GM19455 (cell line): Measurements from ENCODE around the gene TEAD3.
"Not testable (repeated sequence)": the region's sequence is repeated elsewhere in the genome, so short reads cannot be mapped to it uniquely, and the experiment has no call there.

Experiments used
- ATAC-seq: cut with Tn5 transposase; IDR thresholded peaks from one replicate; pipeline ENCODE4 v1.9.1; 2021; ENCODE audit not compliant: unreplicated experiment

TEAD3 gene

DNA sequence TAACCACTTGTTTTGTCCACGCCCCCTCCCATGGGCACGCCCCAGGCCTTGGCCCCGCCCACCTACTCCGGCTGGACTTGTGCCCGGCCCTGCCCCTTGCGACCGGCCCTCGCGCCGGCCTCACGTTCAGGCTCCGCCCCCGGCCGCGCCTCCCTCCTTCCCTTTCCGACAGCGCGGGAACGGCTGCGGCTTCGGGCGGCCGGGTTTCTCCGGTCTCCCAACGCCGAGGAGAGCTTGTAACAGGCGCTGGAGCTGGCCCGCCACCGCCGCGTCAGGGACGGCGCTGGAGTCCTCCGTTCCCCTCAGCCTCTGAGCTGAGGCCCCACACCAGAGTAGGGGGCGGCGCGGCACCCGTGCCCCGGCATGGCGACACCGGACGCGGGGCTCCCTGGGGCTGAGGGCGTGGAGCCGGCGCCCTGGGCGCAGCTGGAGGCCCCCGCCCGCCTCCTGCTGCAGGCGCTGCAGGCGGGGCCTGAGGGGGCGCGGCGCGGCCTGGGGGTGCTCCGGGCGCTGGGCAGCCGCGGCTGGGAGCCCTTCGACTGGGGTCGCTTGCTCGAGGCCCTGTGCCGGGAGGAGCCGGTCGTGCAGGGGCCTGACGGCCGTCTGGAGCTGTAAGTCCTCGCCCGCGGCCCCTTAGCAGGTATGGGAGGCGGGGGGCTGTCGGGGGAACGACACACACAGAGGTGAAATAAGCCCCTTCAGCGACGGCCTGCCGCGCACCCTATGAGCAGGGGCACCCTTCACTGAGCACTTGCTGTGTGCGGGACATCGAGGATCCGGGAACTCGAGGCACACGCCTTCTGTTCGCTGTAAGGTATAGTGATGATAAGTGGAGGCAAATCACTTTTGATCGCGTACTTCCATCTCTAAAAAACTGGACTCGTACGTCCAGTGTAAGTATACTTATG lies 44.4 kb downstream of the TEAD3 start, which contains the start of gene FANCE:
Gene FANCE, plus strand, starts transcription at position 156 of the 908 bp plus-strand sequence. Its CDS starts 208 bp downstream, at position 364.
- peak; percentile 90 for ATAC-seq

GRCh38 chr6:35451354-35452182 lies 45.3 kb downstream of the TEAD3 start:
- no peak for ATAC-seq

- ATAC-seq = no peak
Observed at GRCh38 chr6:35449287-35449881, 47.5 kb downstream of the TEAD3 start.

- ATAC-seq = no peak
Observed at GRCh38 chr6:35448191-35448590, 48.7 kb downstream of the TEAD3 start.

DNA sequence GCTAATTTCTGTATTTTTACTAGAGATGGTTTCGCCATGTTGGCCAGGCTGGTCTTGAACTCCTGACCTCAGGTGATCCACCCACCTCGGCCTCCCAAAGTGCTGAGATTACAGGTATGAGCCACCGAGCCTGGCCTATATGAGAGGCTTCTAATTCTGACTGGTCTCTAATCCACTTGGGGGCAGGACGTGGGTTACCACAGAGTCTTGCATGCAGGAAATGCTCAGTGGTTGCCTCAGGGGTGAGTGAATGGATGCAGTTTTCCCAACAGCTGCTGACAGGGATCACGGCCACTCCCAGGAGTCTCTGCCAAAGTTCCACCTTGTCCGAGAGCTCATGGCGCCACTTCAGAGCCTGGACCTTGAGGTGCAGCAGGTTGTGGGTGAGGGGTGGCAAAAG lies 51.2 kb downstream of the TEAD3 start:
- no peak for ATAC-seq

- no peak for ATAC-seq
Observed at GRCh38 chr6:35443341-35444030, 53.4 kb downstream of the TEAD3 start.

- ATAC-seq = no peak
Observed at GRCh38 chr6:35442693-35443092, 54.2 kb downstream of the TEAD3 start.

GRCh38 chr6:35441642-35442041 lies 55.2 kb downstream of the TEAD3 start:
- ATAC-seq = no peak

DNA sequence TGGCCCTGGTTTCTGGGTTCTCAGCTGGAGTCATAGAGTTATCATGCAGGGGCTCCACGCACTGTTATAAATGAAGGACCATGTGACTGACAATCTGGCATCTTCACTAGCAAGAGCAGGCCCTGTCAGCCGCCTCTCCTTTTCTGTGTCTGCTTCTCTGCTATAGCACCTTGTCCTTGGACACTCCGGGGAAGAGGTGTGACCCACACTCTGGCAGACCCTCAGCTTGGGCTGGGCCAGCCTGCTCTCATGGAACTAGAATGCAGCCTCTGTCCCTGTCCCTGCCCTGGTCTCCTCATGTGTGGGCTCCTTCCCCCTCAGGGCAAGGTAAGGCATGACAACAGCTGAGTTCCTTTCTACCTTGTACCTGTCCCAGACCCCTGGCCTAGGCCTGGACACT lies 55.7 kb downstream of the TEAD3 start:
- no peak for ATAC-seq

GRCh38 chr6:35439308-35439707 lies 57.6 kb downstream of the TEAD3 start:
- ATAC-seq = no peak

DNA sequence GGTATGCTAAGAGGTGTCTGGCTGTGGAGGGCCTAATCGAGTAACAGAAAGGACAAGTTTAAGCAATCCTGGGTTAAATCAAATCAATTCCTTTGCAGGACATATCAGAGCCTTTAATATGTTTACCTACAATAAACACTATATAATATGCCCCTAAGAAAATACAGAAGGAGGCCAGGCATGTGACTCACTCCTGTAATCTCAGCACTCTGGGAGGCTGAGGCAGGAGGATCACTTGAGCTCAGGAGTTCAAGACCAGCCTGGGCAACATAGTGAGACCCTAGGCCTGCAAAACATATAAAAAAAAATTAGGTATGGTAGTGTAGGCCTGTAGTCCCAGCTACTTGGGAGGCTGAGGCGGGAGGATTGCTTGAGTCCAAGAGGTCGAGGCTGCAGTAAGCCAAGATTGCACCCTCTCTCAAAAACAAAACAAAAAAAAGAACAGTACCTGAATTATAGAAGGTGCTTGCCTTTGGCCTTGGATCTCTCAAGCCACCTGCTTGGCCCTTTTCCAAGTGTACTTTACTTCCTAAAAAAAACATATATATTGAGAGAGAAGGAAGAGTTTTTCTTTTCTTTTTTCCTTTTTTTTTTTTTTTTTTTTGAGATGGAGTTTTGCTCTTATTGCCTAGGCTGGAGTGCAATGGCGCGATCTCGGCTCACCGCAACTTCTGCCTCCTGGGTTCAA lies 58.4 kb downstream of the TEAD3 start:
- not testable (repeated sequence) for ATAC-seq

DNA sequence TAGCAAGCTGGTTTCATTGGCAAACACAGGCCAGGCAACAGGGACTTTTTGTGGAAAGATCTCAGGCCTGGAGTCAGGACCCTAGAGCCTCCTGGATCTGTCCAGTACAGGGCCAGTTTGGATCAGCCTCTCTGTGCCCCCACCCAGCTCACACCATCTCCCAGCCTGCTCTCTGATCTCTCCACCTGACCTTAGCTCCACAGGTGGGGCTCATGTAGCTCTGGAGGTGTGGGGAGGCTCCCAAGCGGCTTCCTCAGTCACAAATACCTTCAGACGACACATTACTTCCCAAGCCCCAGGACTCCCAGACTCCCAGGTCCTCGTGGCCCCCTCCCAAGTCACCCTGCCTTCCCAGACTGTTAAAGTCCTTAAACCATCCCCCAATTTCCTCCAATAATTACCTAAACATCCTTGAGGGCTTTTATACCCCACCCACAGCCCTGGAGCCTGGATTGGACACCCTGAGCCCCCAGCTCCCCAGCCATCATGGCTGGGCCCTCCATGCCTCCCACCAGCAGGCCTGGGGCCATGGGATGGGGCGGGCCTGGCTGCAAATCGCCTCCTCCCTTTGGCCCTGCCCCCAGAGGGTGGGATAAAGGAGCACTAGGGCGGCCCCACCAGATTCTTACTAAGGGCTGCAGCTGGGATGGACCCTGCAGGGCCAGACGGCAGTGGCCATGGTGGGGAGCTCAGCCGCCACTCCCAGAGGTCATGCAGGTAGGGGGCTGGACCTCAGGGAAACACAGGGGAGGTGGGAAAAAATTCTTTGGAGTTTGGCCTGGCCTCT lies 60.6 kb downstream of the TEAD3 start:
- ATAC-seq = no peak

GRCh38 chr6:35435074-35435837 lies 61.6 kb downstream of the TEAD3 start:
- no peak for ATAC-seq

DNA sequence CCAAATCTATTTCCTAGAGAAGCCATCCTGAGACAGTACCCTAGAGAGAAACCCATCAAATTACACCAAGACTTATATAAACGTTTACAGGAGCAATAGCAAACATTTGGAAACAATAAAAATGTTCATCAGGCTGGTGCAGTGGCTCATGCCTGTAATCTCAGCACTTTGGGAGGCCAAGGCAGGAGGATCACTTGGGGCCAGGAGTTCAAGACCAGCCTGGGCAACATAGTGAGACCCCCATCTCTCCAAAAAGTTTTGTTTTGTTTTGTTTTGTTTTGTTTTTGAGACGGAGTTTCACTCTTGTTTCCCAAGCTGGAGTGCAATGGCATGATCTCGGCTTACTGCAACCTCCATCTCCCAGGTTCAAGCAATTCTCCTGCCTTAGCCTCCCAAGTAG lies 64.2 kb downstream of the TEAD3 start:
- ATAC-seq = not testable (repeated sequence)

- ATAC-seq = no peak
Observed at GRCh38 chr6:35432291-35432690, 64.6 kb downstream of the TEAD3 start.

DNA sequence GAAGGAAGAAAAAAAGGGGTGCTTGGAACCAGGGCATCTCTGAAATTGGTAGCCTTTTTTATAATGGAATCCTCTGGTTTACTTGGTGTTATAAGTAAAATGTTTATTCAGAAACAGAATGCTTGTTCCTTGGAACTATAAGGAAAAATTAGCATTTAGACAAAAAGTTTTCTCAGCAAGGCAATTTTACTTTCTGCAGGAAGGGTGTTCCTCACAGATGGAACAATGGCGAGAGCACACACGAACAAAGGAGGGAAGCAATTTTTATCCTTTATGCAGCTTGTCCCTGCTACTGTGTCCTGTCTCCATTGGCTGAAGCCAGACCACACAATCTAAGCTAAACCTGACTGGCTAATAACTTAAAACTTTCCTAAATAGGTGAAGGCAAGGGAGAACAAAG lies 67.4 kb downstream of the TEAD3 start:
- no peak for ATAC-seq

GRCh38 chr6:35428421-35429149 lies 68.3 kb downstream of the TEAD3 start:
- no peak for ATAC-seq

- no peak for ATAC-seq
Observed at GRCh38 chr6:35427851-35428321, 69.0 kb downstream of the TEAD3 start.
